Hematopoietic multipotent progenitor cell (in vitro differentiated cells): ENCODE results near the gene IRX5. TPM values are rescaled to one million over a fixed set of nuclear protein-coding genes. Genes with fewer than 3 reads are reported as not detected.
A peak's percentile ranks its signal among the peaks of the same experiment; 100 is the strongest.

Source experiments
- DNase-seq, 3 donors: peaks; one replicate each; pipeline ENCODE4 v3.0.0-alpha.2; 2011 to 2015; ENCODE audit warnings: low read depth in 2 of 3, low spot score in 2 of 3
- total RNA-seq: library from RNA; depleted of rRNA; stranded (reverse); fragments of >200 nt; gene quantifications from one replicate; pipeline ENCODE4 v1.2.3, GENCODE V29; 2012

Gene IRX5
- total RNA-seq, 1 donor, result under 0.01 TPM

- no peak for DNase-seq
Measured at GRCh38 chr16:54942353-54942943, 11.8 kb downstream of the IRX5 start.

GRCh38 chr16:54944002-54944401 is 13.3 kb downstream of the IRX5 start:
- no peak for DNase-seq

GRCh38 chr16:54945063-54945462 is 14.4 kb downstream of the IRX5 start:
- no peak for DNase-seq

- no peak for DNase-seq
Measured at GRCh38 chr16:54946909-54947308, 16.2 kb downstream of the IRX5 start.

GRCh38 chr16:54947616-54948015 is 17.0 kb downstream of the IRX5 start:
- no peak for DNase-seq

GRCh38 chr16:54952195-54952594 is 21.5 kb downstream of the IRX5 start:
- DNase-seq, result no peak

GRCh38 chr16:54953461-54953860 is 22.8 kb downstream of the IRX5 start:
- no peak for DNase-seq

GRCh38 chr16:54954220-54954619 is 23.6 kb downstream of the IRX5 start:
- no peak for DNase-seq

GRCh38 chr16:54955757-54956156 is 25.1 kb downstream of the IRX5 start:
- no peak for DNase-seq

- peak in 2 of 3 donors; percentile 22 to 46 for DNase-seq
Measured at GRCh38 chr16:54957403-54958166, 26.9 kb downstream of the IRX5 start.

- no peak for DNase-seq
Measured at GRCh38 chr16:54962045-54962444, 31.4 kb downstream of the IRX5 start.

GRCh38 chr16:54964239-54964638 is 33.6 kb downstream of the IRX5 start:
- no peak for DNase-seq

GRCh38 chr16:54965464-54965863 is 34.8 kb downstream of the IRX5 start:
- no peak for DNase-seq

- DNase-seq, result no peak
Measured at GRCh38 chr16:54968011-54968410, 37.3 kb downstream of the IRX5 start.

- no peak for DNase-seq
Measured at GRCh38 chr16:54968784-54969183, 38.1 kb downstream of the IRX5 start.

GRCh38 chr16:54970016-54970415 is 39.4 kb downstream of the IRX5 start:
- no peak for DNase-seq

GRCh38 chr16:54974367-54974766 is 43.7 kb downstream of the IRX5 start:
- peak in 1 of 3 donors; percentile 7 for DNase-seq

GRCh38 chr16:54976651-54977200 is 46.1 kb downstream of the IRX5 start:
- no peak for DNase-seq

- DNase-seq, result peak in 2 of 3 donors; percentile 33 to 55
Measured at GRCh38 chr16:54977211-54977610, 46.5 kb downstream of the IRX5 start.

GRCh38 chr16:54980821-54981220 is 50.2 kb downstream of the IRX5 start:
- DNase-seq, result no peak
